NCI-H345 treated with DMSO at 0.1 percent for 48 hours (cell line): ENCODE data around the gene CBR3.
"Not testable (repeated sequence)": the region's sequence is repeated elsewhere in the genome, so short reads cannot be mapped to it uniquely, and the experiment has no call there.

Source experiments
- DNase-seq: peaks from one replicate; lab custom pipeline; 2025; ENCODE audit not compliant: unreplicated experiment; lab: John Stamatoyannopoulos, UW

CBR3 gene

DNA sequence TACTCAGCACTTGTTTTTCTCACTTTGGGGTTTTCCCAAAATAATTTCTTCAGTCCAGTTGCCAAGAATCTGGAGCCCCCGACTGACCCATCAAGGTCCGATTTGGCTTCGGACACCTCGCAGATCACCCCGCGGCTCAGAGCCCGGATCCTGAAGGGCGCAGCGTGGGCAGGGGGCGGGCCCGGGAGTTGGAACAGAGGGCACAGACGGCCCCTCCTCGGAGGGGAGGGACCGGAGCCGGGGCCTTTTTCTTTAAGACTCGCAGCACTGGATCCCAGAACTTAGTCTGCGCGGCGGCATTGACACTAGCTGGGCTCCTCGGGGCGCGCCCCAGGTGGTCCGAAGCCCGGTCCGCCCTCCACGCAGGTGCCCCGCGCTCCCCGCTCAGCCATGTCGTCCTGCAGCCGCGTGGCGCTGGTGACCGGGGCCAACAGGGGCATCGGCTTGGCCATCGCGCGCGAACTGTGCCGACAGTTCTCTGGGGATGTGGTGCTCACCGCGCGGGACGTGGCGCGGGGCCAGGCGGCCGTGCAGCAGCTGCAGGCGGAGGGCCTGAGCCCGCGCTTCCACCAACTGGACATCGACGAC lies at the start of gene CBR3:
Gene CBR3 (plus strand): TSS at position 277 of the 588 bp plus-strand sequence. CDS start 114 bp downstream, at position 391.
- DNase-seq, result peak; percentile 69

DNA sequence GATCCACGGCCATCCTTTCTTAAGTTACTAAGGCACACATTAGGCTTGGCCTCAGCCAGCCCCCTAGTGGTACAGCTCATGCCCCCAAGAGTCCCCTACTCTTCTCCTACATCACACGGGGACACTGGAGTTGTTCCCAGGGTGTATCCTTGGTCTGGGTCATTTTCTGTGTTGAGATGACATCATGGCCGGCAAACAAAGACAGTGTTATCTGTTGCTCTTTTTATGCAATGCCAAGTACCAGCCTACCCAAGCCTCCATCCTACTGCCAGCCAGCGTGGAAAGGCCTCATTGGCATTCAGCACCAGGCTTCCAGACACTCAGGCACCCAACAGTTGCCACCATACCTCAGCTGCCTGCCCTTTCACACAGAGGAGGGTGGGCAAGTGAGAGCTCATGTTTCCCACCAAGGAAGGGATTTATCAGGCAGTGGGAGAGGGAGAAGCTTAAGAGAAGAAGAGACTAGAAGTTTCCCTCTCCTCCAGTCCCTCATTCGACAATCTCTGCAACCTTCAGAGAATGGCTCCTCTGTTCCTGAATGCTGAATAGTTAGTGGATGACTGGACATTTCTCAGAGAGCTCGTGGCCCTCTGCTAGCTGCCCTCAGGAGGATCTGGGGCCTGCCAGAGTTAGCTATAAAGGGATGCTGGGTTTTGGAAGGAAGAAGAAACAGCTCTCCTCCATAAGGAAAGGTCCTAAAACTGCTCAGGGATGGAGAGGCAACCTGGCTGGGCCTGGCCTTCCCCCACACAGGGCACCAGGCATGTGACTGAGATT lies 47.3 kb upstream of the CBR3 start:
- no peak for DNase-seq

DNA sequence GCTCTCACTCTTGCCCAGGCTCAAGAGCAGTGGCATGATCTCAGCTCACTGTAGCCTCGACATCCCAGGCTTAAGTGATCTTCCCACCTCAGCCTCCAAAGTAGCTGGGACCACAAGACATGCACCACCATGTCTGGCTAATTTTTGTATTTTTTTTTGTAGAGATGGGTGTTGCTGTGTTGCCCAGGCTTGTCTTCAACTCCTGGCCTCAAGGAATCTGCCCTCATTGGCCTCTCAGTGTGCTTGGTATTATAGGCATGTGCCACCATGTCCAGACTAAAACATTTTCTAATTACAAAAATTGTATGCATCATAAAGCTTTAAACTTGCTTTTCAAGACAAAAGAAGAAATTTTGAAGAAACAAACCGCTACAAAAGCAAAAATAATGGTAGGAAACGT lies 44.9 kb upstream of the CBR3 start:
- no peak for DNase-seq

DNA sequence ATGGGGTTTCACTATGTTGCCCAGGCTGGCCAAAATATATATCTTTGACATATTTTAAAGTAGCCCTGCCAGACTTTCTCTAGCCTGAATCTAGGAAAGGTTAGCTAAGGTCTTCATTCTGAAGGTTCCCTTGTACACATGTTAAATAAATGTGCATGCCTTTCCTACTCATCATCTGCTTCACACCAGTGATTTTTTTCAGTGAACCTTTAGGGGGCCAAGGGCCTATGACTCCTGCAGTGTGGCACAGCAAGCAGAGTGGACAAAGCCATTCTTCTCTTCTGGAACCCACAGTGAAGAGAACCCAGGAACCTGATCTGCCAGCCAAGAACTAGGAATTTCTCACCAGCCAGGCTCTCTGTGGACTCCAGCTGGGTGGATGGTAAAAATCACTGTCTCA lies 42.2 kb upstream of the CBR3 start:
- no peak for DNase-seq

DNA sequence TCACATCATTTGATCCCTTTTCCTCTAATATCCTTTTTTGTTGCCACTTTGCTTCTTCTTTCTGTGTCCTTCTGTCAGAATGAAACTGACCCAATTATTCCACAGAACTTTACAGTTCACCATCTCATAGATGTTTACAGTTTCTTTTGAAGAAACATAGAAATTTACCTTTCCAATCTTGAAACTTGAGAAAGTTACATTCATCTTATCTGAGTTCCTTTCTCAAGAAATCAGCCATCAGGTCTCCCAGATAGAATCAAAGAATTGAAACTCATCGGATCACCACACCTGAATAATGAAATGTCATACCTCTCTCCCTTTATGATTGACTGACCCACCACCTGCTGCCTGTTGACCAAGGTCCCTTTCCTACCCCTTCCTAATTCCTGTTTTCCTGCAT lies 41.4 kb upstream of the CBR3 start:
- DNase-seq, result no peak

DNA sequence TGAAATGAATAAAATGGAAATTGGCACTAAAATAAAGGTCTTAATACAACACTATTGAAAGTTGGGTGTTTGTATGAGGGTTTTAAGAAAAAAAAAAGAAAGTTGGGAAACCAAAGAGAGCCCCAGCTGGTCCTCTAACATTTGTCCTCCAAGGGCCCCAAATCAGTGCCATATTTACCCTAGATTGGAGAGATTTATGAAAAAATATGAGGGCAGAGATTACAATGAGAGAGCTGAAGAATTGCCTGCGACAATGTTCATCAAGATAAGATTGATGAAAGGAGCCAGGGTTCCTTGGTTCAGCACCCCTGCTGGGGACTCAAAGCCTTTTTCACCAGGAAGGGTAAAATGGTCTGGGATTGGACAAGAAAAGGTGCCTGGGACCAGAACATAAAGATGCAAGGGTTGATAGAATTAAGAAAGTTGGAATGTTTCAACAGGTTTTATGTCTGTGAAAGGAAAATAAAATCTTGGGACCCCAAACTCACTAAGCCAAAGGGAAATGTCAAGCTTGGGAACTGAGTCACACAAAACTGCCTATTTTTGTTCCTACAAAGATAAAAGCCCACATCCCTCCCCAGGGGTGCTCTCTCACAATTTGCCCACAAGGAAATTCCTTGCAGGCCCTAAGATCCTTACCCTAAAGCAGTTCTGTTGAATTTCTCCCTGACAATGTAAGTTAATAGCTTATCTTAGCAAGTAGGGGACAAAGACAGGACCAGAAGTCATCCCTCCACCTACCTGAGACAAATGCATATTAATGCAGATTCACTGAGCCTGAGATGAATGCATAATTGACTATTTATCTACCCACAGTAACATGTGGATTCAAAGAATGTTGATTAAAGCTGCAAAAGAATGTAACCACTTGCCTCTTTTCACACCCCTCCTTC lies 38.2 kb upstream of the CBR3 start:
- no peak for DNase-seq

DNA sequence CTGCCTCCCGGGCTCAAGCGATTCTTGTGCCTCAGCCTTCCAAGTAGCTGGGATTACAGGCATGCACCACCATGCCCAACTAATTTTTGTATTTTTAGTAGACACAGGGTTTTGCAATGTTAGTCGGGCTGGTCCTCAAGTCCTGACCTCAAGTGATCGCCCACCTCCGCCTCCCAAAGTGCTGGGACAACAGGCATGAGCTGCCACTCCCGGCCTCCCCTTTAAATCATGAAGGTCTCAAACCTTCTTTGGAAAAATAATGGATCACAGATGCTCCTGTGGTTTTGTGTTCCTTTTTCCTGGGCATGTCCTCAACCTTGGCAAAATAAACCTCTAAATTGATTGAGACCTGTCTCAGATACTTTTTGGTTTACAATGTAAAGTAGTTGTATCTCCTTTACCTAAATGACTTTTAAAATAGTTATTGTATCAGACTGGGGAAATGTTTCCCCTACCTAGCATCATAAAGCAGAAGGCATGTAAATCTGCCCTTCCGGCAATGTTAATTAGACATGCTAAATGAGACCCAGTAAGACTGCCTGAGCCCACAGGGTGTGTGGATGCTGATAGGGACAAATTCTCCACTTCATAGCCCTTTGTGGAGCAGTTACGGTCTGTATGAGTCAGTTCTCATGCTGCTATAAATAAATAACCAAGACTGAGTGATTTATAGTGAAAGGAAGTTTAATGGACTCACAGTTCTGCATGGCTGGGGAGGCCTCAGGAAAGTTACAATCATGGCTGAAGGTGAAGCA lies 37.3 kb upstream of the CBR3 start:
- no peak for DNase-seq

DNA sequence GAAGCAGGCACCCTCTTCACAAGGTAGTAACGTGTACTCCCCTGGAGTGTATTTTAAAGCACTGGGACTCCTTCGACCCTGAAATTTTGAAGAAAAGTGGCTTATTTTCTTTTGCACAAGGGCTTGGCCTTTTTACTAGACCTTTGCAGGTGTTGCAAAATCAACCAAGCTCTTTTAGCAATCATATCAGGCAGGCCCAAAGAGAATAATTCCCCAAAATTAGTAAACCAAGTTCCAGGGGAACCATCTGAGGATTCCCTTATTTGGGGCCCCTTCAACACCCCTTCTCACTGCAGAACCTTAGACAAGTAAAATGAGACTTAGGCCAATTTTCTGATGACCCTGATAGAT lies 36.7 kb upstream of the CBR3 start:
- DNase-seq, result no peak

DNA sequence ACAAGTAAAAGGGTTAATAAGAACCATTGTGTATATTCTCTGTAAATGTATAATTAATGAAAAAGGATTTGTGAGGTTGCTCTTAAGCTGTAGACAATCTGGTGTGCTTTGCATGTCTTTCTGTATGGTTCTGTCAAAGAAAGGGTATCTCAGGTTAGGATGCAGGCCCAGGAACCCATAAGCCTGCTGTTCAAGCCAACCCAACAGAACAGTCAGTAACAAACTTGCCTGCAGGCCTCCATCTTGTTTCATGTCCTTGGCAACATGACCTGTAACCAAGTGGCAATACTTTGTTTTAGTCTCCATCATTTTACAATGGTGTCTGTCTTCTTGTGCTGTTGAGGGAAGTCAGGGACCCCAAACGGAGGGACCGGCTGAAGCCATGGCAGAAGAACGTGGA lies 35.9 kb upstream of the CBR3 start:
- no peak for DNase-seq

DNA sequence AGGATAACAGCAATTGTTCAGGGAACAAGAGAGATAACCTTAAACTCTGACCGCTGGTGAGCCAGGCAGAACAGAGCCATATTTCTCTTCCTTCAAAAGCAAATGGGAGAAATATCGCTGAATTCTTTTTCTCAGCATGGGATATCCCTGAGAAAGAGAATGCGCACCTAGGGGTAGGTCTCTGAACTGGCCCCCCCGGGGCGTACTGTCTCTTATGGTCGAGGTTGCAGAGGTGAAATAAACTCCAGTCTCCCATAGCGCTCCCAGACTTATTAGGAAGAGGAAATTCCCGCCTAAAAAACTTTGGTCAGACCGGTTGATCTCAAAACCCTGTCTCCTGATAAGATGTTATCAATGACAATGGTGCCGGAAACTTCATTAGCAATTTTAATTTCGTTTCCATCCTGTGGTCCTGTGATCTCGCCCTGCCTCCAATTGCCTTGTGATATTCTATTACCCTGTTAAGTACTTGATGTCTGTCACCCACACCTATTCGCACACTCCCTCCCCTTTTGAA lies 35.1 kb upstream of the CBR3 start:
- DNase-seq, result not testable (repeated sequence)

DNA sequence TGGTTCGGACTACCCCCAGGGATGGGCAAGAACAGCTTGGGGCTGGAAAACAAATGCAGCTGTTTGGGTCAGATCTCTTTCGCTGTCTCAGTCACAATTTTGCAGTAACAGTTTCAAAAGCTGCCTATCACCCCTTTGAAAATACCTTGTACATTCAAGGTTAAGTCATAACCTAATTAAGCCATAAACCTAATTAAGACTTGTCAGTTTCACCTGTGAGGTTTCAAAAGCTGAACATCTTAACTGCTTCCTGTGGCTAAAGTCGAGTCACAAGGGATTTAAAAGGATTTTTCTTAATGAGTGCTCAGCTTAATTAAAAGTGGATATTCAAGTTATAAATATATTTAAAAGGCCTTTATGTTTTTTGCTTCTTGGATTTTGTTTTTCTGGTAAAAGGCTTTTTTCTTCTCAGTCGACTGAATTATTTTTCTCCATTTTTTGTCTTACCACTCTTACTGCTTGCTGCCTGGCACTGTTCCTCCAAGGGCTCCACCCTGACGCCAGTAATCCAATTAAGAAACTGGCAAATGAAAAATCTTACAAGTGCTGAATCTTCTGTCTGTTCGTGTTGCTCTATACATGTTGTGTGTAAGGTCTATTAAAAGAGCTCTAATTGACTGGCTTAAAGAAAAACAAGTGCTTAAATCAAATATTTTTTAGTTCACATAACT lies 33.8 kb upstream of the CBR3 start:
- DNase-seq, result no peak

DNA sequence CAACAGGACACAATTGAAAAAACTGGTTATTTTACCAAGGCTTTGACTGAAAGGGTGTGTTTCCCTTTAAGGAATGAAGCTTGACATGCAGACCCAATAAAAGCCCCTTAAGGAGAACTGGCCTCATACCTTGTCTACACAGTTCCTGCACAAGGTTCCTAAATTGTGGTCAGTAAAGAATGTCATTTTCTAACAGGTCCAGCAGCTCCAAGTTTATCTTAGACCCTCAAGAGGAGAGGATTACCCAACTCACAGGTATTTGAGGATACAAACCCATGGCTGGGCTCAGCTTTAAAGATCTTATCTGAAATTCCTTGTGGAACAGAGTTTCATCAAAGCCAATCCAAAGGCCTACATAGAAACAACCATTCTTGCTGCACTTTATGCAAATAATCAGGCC lies 31.4 kb upstream of the CBR3 start:
- no peak for DNase-seq

DNA sequence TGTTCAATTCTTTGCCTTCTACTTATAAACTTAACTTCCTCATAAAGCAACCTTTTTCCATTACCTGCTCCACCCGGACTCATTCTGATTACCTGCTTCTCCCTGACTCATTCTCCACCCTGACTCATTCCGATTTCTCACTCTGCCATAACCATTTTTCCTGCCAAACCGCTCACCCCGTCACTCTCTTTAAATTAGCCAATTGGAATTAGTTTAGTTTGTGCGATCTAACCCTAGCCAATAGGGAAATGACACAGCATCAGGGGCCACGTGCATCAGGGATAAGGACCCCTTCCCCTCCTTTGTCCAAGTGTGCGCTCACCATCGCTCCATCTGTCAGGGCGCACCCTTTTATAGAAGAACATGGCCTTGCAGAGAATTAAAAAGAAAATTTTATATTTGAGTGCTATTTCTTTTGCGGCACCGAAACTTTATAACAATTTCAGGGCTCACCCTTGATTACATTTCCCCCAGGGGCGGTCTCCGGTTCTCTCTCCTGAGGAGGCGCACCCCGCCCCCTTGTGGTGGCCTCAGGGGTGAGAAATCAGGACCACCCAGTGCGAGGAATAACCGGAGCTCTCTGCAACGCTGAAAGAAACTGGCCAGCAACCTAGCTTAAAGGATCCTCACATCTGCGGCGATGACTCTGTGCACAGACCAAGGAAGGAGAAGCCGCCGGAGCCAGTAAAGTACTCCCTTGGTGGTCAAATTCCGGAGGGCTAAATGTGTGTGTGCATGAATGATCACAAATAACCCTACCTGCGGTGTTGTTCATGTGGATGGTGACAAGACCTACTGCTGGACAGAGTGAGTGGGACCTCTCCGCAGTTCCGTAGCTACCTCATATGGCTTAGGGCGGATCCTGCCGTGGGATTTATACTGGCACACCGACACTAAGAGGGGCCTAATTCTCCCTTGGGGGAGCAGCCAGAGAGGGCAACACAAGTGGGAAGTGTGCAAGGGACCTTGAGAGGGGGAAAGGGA lies 30.3 kb upstream of the CBR3 start:
- DNase-seq, result no peak

DNA sequence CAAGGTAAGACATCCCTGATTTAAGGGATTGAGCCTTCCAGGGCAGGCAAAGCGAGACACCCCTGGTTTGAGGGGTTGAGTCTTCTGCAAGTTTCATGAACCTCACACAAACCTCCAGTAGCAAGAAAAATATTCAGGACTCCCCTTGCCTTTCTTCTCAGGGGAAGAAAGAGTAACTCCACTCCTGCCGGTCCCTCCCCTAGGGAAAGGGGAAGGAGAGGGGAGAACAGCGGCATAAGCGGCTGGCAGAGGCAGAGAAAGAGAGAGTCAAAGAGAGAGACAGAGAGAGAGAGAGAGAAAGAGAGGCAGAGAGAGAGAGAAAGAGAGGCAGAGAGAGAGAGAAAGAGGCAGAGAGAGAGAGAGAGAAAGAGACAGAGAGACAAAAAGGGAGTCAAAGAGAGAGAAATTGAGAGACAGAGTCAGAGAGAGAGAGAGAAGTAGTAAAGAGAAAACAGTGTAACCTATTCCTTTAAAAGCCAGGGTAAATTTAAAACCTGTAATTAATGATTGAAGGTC lies 29.5 kb upstream of the CBR3 start:
- DNase-seq, result no peak

DNA sequence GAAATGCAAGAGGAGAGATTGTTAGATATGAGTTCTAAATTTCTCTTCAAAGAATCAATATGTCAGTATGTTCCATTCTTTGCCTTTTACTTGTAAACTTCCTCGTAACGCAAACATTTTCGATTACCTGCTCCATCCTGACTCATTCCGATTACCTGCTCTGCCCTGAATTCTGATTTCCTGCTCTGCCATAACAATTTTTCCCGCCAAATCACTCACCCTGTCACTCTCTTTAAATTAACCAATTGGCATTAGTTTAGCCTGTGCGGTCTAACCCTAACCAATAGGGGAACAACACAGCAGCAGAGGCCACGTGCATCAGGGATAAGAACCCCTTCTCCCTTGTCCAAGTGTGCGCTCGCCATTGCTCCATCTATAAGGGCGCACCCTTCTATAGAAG lies 25.0 kb upstream of the CBR3 start:
- DNase-seq, result no peak

DNA sequence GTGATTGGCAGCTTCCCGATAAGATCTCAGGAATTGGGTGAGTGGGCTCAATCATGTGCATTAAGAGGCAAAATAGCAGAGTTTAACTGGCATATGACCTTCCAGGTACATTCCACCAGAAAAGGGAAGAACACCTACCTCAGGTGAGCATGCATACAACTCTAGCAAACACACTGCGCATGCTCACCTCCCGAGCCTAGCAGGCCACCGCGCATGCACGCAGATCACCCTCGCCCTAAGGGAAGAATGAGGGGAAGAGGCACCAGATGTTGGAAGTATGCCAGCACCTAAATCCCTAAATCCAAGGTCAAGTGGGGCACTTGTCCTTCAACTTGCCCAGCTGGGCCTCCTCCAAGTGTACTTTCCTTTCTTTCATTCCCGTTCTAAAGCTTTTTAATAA lies 23.6 kb upstream of the CBR3 start:
- DNase-seq, result no peak

DNA sequence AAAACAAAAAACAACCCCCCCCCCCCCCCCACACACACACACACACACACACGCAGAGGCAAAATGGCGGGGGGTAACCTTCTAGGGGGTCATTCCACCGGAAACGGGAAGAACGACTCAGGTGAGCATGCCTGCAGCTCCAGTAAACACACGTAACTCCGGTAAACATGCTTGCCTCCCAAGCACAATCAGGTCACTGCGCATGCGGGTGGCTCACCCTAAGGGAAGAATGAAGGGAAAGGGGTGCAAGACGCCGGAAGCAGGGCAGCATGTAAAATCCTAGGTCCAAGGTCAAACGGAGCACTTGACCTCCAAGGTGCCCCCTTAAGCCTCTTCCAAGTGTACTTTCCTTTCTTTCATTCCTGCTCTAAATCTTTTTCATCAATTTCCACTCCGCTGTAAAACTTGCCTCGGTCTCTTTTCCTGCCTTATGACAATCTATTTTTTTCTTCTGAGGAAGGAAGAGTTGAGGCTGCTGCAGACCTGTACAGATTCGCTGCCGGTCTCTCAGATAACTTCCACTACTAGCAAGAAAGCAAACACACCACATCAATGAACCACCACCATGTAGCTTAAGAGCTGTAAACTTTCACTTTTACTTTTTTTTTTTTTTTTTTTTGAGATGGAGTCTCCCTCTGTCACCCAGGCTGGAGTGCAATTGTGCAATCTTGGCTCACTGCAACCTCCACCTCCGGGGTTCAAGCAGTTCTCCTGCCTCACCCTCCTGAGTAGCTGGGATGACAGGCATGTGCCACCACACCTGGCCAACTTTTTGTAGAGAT lies 21.0 kb upstream of the CBR3 start:
- peak; percentile 79 for DNase-seq

DNA sequence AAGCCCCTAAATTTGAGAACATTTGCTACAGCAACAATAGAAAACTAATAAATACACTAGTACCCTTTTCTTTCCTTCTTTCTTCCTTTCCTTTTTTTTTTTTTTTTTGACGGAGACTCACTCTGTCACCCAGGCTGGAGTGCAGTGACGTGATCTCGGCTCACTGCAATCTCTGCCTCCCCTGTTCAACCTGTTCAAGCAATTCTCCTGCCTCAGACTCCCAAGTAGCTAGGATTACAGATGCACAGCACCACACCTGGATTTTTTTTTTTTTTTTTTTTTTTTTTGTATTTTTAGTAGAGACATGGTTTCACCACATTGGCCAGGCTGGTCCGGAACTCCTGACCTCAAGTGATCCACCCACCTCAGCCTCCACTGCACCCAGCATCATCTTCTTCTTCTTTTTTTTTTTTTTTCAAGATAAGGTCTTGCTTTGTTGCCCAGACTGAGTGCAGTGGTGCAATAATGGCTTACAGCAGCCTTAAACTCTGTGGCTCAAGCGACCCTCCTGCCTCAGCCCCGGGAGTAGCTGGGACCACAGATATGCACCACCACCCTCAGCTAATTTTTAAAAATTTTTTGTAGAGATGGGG lies 19.6 kb upstream of the CBR3 start:
- no peak for DNase-seq
